Liver (tissue), 9 donors: Measurements from ENCODE around the gene KCNJ11. TPM values are rescaled to one million over a fixed set of nuclear protein-coding genes. Genes with fewer than 3 reads are reported as not detected.

Experiments
- DNase-seq: peaks from one replicate; pipeline ENCODE4 v3.0.0-alpha.2; 2017; ENCODE audit warnings: low spot score
- H3K27ac ChIP-seq, 2 donors: one replicate each; pipeline ENCODE4 v1.7.0; 2013; ENCODE audit warnings: inconsistent platforms in 2 of 2, low read length in 2 of 2, control low read depth in 1 of 2, low read depth in 1 of 2, mild to moderate bottlenecking in 1 of 2
- H3K27me3 ChIP-seq, 4 donors: one replicate each; pipeline versions ENCODE4 v1.6.1 to v1.7.0; 2013; ENCODE audit warnings: low read length in 3 of 4, inconsistent platforms in 1 of 4, mild to moderate bottlenecking in 1 of 4, moderate library complexity in 1 of 4; ENCODE audit not compliant: control insufficient read depth in 4 of 4, insufficient read depth in 4 of 4
- H3K36me3 ChIP-seq, 4 donors: one replicate each; pipeline versions ENCODE4 v1.6.1 to v1.7.0; 2013; ENCODE audit warnings: low read length in 3 of 4, mild to moderate bottlenecking in 3 of 4, low read depth in 1 of 4, moderate library complexity in 1 of 4; ENCODE audit not compliant: control insufficient read depth in 4 of 4, insufficient read depth in 3 of 4
- H3K4me1 ChIP-seq, 4 donors: one replicate each; pipeline versions ENCODE4 v1.6.1 to v1.7.0; 2013; ENCODE audit warnings: low read length in 3 of 4, mild to moderate bottlenecking in 3 of 4, moderate library complexity in 1 of 4; ENCODE audit not compliant: control insufficient read depth in 4 of 4, insufficient read depth in 4 of 4
- H3K4me3 ChIP-seq, 3 donors: one replicate each; pipeline versions ENCODE4 v1.6.1 to v1.7.0; 2013; ENCODE audit warnings: low read length in 3 of 3, control low read depth in 1 of 3, low read depth in 1 of 3, mild to moderate bottlenecking in 1 of 3
- H3K9ac ChIP-seq, 2 donors: one replicate each; pipeline ENCODE4 v1.7.0; 2013; ENCODE audit warnings: low read length in 2 of 2, mild to moderate bottlenecking in 2 of 2, moderate library complexity in 2 of 2, control low read depth in 1 of 2, low read depth in 1 of 2
- H3K9me3 ChIP-seq, 4 donors: one replicate each; pipeline versions ENCODE4 v1.6.1 to v1.7.0; 2013; ENCODE audit warnings: low read length in 3 of 4; ENCODE audit not compliant: control insufficient read depth in 4 of 4
- ATF3 ChIP-seq: IDR thresholded peaks from 2 replicates; pipeline ENCODE4 v1.6.1; 2016; ENCODE audit warnings: antibody characterized with exemption
- CTCF ChIP-seq: fragments of 150-350 bp; IDR thresholded peaks from 2 replicates; pipeline ENCODE4 v1.5.1; 2017; ENCODE audit warnings: improper control_type of control experiment, low read depth, low read length; ENCODE audit not compliant: missing input control
- EGR1 ChIP-seq, 2 donors: IDR thresholded peaks; 2 replicates each; pipeline ENCODE4 v1.6.1; 2016 to 2018; ENCODE audit warnings: antibody characterized with exemption in 2 of 2, low read depth in 2 of 2
- FOXA2 ChIP-seq: IDR thresholded peaks from 2 replicates; pipeline ENCODE4 v1.6.1; 2016; ENCODE audit warnings: antibody characterized with exemption
- GABPA ChIP-seq, 2 donors: IDR thresholded peaks in 1 of 2; conservative IDR thresholded peaks in 1 of 2; 2 replicates each; pipeline ENCODE4 v1.6.1; 2016; ENCODE audit warnings: antibody characterized with exemption in 2 of 2, mild to moderate bottlenecking in 1 of 2, moderate library complexity in 1 of 2
- HNF4A ChIP-seq, 2 donors: conservative IDR thresholded peaks; 2 replicates each; pipeline ENCODE4 v1.6.1; 2016; ENCODE audit warnings: antibody characterized with exemption in 2 of 2, mild to moderate bottlenecking in 2 of 2
- JUND ChIP-seq, 2 donors: IDR thresholded peaks; 2 replicates each; pipeline ENCODE4 v1.6.1; 2016; ENCODE audit warnings: antibody characterized with exemption in 2 of 2
- NR2F2 ChIP-seq: IDR thresholded peaks from 2 replicates; pipeline ENCODE4 v1.6.1; 2016; ENCODE audit warnings: antibody characterized with exemption
- RAD21 ChIP-seq, 2 donors: IDR thresholded peaks; 2 replicates each; pipeline ENCODE4 v1.6.1; 2016; ENCODE audit warnings: antibody characterized with exemption in 2 of 2, mild to moderate bottlenecking in 2 of 2
- REST ChIP-seq: IDR thresholded peaks from 2 replicates; pipeline ENCODE4 v1.6.1; 2016; ENCODE audit warnings: antibody characterized with exemption, mild to moderate bottlenecking
- RXRA ChIP-seq, 2 donors: IDR thresholded peaks; 2 replicates each; pipeline ENCODE4 v1.6.1; 2017 to 2018; ENCODE audit warnings: antibody characterized with exemption in 2 of 2, mild to moderate bottlenecking in 1 of 2
- TAF1 ChIP-seq: conservative IDR thresholded peaks from 2 replicates; pipeline ENCODE4 v1.6.1; 2016; ENCODE audit warnings: antibody characterized with exemption, mild to moderate bottlenecking
- ZBTB33 ChIP-seq: IDR thresholded peaks from 2 replicates; pipeline ENCODE4 v1.6.1; 2016; ENCODE audit warnings: antibody characterized with exemption
- WGBS: extraction: QIAGEN DNeasy Blood & Tissue Kit; methylation state at CpG from one replicate; pipeline ENCODE4 v1.1.7; 2013; 5-methylcytosine and 5-hydroxymethylcytosine counted together
- polyA plus RNA-seq, 2 donors: library from polyadenylated mRNA; stranded (reverse) in 1 of 2; unstranded in 1 of 2; fragments of 200-250 nt in 1 of 2; fragments of >200 nt in 1 of 2; fragmentation: Nextera tagmentation in 1 of 2; extraction: Ambion mirVana in 1 of 2; gene quantifications; one replicate each; pipeline versions ENCODE4 v1.2.1 to v1.2.3, GENCODE V29; 2013 to 2015
- total RNA-seq, 2 donors: library from RNA; depleted of rRNA; stranded (reverse); fragments of >200 nt; gene quantifications; one replicate each; pipeline ENCODE4 v1.2.3, GENCODE V29; 2014
- donor health status: healthy.
- donor health status: healthy.
- donor health status: healthy.
- donor health status: healthy.
- donor health status: healthy.

KCNJ11 gene
- total and polyA plus RNA-seq, 4 donors, result 0.28 to 1.1 (median 0.75) TPM; not detected in 1

GRCh38 chr11:17351510-17352176 is 36.8 kb downstream of the KCNJ11 start, which contains the start of gene NCR3LG1 (continued):
- no peak for TF ChIP-seq CTCF

- no peak overlapping the region for H3K27ac ChIP-seq
- peak overlapping the region in 1 of 2 donors; percentile 9 for H3K9ac ChIP-seq
- 27% methylated on average over 12 of the region's 12 CpGs for WGBS
- H3K36me3 ChIP-seq, result no peaks in the 10 kb centered on the region
- DNase-seq, result no peak
- H3K9me3 ChIP-seq, result no peaks in the 10 kb centered on the region
- no peaks in the 10 kb centered on the region for H3K27me3 ChIP-seq
- H3K4me1 ChIP-seq, result peaks cover 6 to 27% (median 21%) of the 10 kb centered on the region in 4 donors
- H3K4me3 ChIP-seq, result peak overlapping the region in 2 of 3 donors; percentile 60 to 71
- TF ChIP-seq REST (no peak), NR2F2 (no peak), FOXA2 (no peak), TAF1 (no peak), ZBTB33 (no peak), EGR1 (IDR thresholded peaks at IDR 0.05; ENCODE audit: low read depth in 2 of 2) (no peak), GABPA (IDR thresholded peaks at IDR 0.05 in 1 of 2, conservative IDR thresholded peaks at IDR 0.05 in 1 of 2) (no peak), ATF3 (no peak), JUND (IDR thresholded peaks at IDR 0.05) (no peak)
Observed at GRCh38 chr11:17351172-17351509, 37.3 kb downstream of the KCNJ11 start.

GRCh38 chr11:17350455-17351171 is 37.8 kb downstream of the KCNJ11 start:
- WGBS, result 93% methylated on average over 7 of the region's 7 CpGs
- no peaks in the 10 kb centered on the region for H3K36me3 ChIP-seq
- TF ChIP-seq GABPA (IDR thresholded peaks at IDR 0.05 in 1 of 2, conservative IDR thresholded peaks at IDR 0.05 in 1 of 2) (no peak), RAD21 (IDR thresholded peaks at IDR 0.05) (no peak), RXRA (IDR thresholded peaks at IDR 0.05) (no peak), HNF4A (conservative IDR thresholded peaks at IDR 0.05) (no peak), FOXA2 (no peak), ATF3 (no peak)
- no peaks in the 10 kb centered on the region for H3K27me3 ChIP-seq
- no peak overlapping the region for H3K27ac ChIP-seq
- DNase-seq, result no peak
- no peaks in the 10 kb centered on the region for H3K9me3 ChIP-seq
- no peak overlapping the region for H3K4me3 ChIP-seq
- peaks cover 6 to 27% (median 21%) of the 10 kb centered on the region in 4 donors for H3K4me1 ChIP-seq
- no peak overlapping the region for H3K9ac ChIP-seq
